RPMI7951 (cell line): ENCODE results near the gene HUS1. TPM values are rescaled to one million over a fixed set of nuclear protein-coding genes. Genes with fewer than 3 reads are reported as not detected.

ENCODE experiments used
- DNase-seq: peaks from one replicate; pipeline ENCODE4 v3.0.0-alpha.2; 2012; ENCODE audit warnings: low read depth
- total RNA-seq: library from RNA; depleted of rRNA; stranded (reverse); fragments of >200 nt; shearing (Covaris generic); gene quantifications from 2 replicates; pipeline ENCODE4 v1.2.3, GENCODE V29; 2014

HUS1 gene
- total RNA-seq, 1 experiment from 2014 or later: 33.9 TPM

- DNase-seq: no peak
Measured at GRCh38 chr7:47979832-47980181, 392 bp upstream of the HUS1 start.

- no peak for DNase-seq
Measured at GRCh38 chr7:47978790-47979144, 648 bp downstream of the HUS1 start.

GRCh38 chr7:47973739-47974138, 5.7 kb downstream of the HUS1 start:
- no peak for DNase-seq

- no peak for DNase-seq
Measured at GRCh38 chr7:47970761-47971160, 8.7 kb downstream of the HUS1 start.

GRCh38 chr7:47968847-47969774, 10.3 kb downstream of the HUS1 start:
- peak; percentile 67 for DNase-seq

GRCh38 chr7:47967708-47968107, 11.7 kb downstream of the HUS1 start:
- no peak for DNase-seq

GRCh38 chr7:47967123-47967522, 12.3 kb downstream of the HUS1 start:
- DNase-seq: no peak

- DNase-seq: no peak
Measured at GRCh38 chr7:47965456-47965855, 14.0 kb downstream of the HUS1 start.

- DNase-seq: no peak
Measured at GRCh38 chr7:47962262-47962661, 17.2 kb downstream of the HUS1 start.

- DNase-seq: no peak
Measured at GRCh38 chr7:47957156-47957555, 22.3 kb downstream of the HUS1 start.

GRCh38 chr7:47956220-47956619, 23.2 kb downstream of the HUS1 start:
- DNase-seq: no peak

GRCh38 chr7:47954231-47954911, 25.0 kb downstream of the HUS1 start:
- peak; percentile 96 for DNase-seq

- peak; percentile 77 for DNase-seq
Measured at GRCh38 chr7:47953822-47954221, 25.6 kb downstream of the HUS1 start.

GRCh38 chr7:47952224-47952623, 27.2 kb downstream of the HUS1 start:
- no peak for DNase-seq

GRCh38 chr7:47951374-47951773, 28.0 kb downstream of the HUS1 start:
- DNase-seq: no peak

- DNase-seq: peak; percentile 66
Measured at GRCh38 chr7:47950714-47951113, 28.7 kb downstream of the HUS1 start.

GRCh38 chr7:47949703-47950102, 29.7 kb downstream of the HUS1 start:
- no peak for DNase-seq

GRCh38 chr7:47948141-47948790, 31.1 kb downstream of the HUS1 start, which contains the start of gene PKD1L1:
PKD1L1 (minus strand) TSS chr7:47948466; CDS start chr7:47948440, 26 bp downstream.
- no peak for DNase-seq

- DNase-seq: no peak
Measured at GRCh38 chr7:47947355-47947749, 32.1 kb downstream of the HUS1 start.

- DNase-seq: no peak
Measured at GRCh38 chr7:47946581-47947354, 32.6 kb downstream of the HUS1 start.

GRCh38 chr7:47945261-47946015, 34.0 kb downstream of the HUS1 start:
- peak; percentile 69 for DNase-seq
